Activated T-cell treated with anti-CD3 and anti-CD28 coated beads, Interleukin-2, amount 50 U/mL, for 4 hours (primary cell): ENCODE data around the gene ABLIM1. TPM values are rescaled to one million over a fixed set of nuclear protein-coding genes. Genes with fewer than 3 reads are reported as not detected.
A peak's percentile ranks its signal among the peaks of the same experiment; 100 is the strongest.

Experiments used
- ATAC-seq, 2 donors: fragments of 200-7000 bp; cut with Tn5 transposase; one replicate each; pipeline ENCODE4 v1.10.0; 2021
- DNase-seq: peaks from one replicate; pipeline ENCODE4 v3.0.0-alpha.2; 2020
- H3K27me3 Mint-ChIP-seq: one replicate; pipeline ENCODE4 v1.8.0; 2021; ENCODE audit warnings: low read depth, mixed read lengths
- H3K36me3 Mint-ChIP-seq: one replicate; pipeline ENCODE4 v1.8.0; 2022; ENCODE audit warnings: mixed read lengths; ENCODE audit not compliant: insufficient read depth
- H3K4me1 Mint-ChIP-seq: one replicate; pipeline ENCODE4 v1.8.0; 2021; ENCODE audit warnings: low read depth, mixed read lengths
- H3K4me3 Mint-ChIP-seq: one replicate; pipeline ENCODE4 v1.8.0; 2021; ENCODE audit warnings: mild to moderate bottlenecking, moderate library complexity, mixed read lengths
- H3K9me3 Mint-ChIP-seq: one replicate; pipeline ENCODE4 v1.8.0; 2021; ENCODE audit warnings: mixed read lengths
- total RNA-seq, 3 donors: library from RNA; stranded (reverse); gene quantifications; one replicate each; pipeline ENCODE4 v1.2.1, GENCODE V29; 2021

ABLIM1 gene
- total RNA-seq, 3 donors from 2014 or later, result 68.1 to 83.2 (median 76.2) TPM

DNA sequence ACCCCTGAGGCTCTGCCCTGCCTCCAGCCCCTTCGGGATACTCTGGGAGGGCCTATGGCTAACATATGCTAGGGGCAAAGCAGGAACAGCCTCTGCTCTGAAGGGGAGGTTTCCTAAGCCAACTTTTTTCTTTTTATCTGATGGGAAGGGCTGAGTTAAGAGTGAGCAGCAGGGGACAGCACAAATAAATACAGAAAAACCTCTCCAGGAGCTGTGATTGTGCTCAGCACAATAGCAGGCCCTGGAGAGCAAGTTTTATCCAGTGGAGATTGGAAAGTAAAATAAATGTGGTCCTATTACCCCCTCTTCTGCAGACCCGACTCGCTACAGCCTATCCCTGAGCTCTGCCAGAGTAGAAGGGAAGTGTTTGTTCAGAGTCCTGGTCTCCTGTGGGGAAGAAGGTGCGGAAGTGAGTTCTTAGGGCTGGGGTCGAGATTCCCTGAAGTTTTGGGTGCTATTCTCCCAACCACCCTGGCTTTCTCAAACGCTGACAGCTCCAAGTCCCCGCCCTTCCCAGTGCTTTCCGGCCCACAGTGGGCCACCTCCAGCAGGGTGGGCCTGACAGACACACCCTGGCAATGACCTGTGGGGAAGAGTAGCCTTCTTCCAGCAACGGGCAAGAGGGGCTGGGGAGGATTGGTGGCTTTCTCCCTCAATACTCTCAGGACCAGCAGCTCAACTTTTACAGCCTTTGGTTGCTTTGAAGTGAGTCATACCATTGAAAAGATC lies 230.8 kb downstream of the ABLIM1 start:
- Mint-ChIP-seq H3K36me3 (peaks cover 18% of the 10 kb centered on the region), H3K27me3 (no peaks in the 10 kb centered on the region)

DNA sequence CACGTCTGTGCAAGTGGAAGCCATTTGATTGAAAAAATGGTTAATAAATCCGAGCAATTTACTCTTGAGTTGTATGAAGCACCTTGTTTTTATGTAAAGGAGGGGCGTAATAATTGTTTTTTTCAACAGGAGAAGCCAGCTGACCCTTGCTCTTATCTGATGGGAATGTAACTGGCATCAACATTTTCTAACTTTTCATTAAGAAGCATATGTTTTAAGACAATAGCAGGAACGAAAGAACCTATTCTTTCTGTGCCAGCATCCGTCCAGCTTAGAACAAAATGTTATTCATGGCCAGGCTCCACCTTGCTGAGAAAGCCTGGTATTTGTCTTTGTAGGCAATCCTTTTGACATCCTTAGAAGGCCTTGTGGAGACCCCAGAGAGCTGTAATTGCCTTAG lies 231.6 kb downstream of the ABLIM1 start:
- Mint-ChIP-seq H3K4me1 (no peaks in the 10 kb centered on the region), H3K9me3 (no peaks in the 10 kb centered on the region), H3K4me3 (no peak overlapping the region), H3K27me3 (no peaks in the 10 kb centered on the region), H3K36me3 (peaks cover 13% of the 10 kb centered on the region)
- no peak for ATAC-seq
- no peak for DNase-seq

More for the DNA sequence above, 230.8 kb downstream of the ABLIM1 start:
- Mint-ChIP-seq H3K4me3 (no peak overlapping the region), H3K4me1 (no peaks in the 10 kb centered on the region), H3K9me3 (no peaks in the 10 kb centered on the region)
- DNase-seq (no peak), ATAC-seq (no peak)

DNA sequence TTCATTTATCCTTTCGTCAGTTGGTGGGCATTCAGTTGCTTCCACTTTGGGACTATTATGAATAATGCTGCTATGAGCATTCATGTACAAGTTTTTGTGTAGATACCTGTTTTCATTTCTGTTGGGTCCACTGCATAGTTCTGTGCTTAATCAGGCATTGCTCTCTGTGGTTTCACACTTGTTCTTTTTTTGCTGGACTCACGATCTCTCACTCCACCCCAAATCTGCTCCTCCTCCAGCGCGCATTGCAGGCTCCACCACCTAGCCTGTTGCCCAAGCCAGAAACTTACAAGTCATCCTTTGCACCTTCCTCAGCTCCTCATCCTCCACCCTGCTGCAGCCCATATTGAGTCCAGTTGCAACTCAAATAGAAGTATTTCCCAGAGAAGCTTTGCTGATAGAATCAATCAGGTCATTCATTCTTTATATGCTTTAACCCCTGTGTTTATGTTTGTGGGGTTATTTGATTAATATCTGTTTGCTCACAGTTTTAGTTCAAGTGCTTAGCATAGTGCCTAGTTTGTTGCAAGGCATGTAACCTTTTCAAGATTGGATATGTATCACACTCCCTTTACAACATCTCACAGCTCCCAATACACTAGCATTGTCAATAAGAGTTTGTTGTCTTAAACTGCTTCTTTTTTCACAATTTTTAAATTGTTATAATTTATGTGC lies 237.1 kb downstream of the ABLIM1 start:
- peaks cover 20% of the 10 kb centered on the region for H3K27me3 Mint-ChIP-seq
- ATAC-seq, result no peak
- no peak overlapping the region for H3K4me3 Mint-ChIP-seq
- H3K36me3 Mint-ChIP-seq, result no peaks in the 10 kb centered on the region
- DNase-seq, result no peak
- H3K9me3 Mint-ChIP-seq, result no peaks in the 10 kb centered on the region
- H3K4me1 Mint-ChIP-seq, result no peaks in the 10 kb centered on the region

DNA sequence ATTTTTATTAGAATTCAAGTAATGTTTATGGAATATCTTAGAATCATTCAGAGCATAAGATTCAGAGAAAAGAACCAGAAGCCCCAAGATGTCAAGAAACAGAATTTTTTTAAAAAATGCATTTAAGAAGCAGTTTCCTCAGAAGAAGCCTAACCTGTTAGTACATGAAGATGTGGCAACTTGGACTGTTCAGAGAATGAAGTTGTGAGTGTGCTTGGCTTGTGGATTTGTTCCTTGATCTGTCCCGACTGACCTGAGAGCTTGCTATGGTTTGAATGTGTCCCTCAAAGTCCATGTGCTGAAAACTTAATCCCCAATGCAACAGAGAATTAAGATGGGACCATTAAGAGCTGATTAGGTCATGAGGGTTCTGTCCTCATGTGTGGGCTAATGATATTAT lies 240.0 kb downstream of the ABLIM1 start:
- DNase-seq (no peak), ATAC-seq (no peak)
- Mint-ChIP-seq H3K4me3 (no peak overlapping the region), H3K27me3 (peaks cover 27% of the 10 kb centered on the region), H3K36me3 (no peaks in the 10 kb centered on the region), H3K4me1 (no peaks in the 10 kb centered on the region), H3K9me3 (no peaks in the 10 kb centered on the region)

DNA sequence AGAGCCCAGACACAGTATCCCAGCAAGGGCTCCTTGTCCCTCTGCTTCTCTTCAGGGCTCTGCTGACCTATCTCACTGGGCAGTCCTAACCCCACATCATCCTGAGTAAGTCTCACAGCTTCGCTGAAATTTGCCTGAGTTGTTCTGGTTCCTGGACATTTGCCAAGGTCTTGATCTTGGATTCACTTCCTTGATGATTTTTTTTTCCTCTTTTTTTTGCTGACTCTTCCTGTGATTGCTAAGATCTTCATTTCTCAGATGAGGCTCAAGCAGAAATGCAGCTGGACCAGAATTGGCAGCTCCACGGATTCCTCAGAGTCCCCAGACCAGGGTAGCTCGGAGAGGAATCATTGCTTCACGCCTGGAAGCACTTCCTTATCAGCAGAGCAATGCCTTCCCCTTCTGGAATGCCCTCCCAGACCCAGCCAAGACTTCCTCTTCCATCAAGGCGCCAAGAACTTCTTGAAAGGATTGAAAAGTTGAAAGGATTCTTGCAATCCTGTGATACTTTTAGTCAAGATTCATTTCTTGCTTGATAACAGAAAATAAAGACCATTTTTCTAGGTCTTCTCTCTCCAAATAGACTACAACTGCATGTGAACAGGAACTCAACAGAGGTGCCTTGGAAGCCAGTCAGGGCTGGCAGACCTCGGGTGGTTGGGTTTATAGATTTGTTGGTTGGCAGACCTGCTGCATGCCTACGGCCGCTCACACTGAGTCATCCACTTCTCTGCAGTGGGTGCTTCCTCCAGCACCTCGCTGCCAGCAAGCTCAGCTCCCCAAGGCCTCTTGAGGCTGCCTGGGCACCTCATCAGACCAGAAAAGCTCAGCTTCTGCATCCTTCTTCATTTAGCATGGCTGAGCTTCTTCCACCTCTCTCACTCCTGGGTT lies 244.9 kb downstream of the ABLIM1 start:
- H3K9me3 Mint-ChIP-seq, result no peaks in the 10 kb centered on the region
- H3K4me3 Mint-ChIP-seq, result no peak overlapping the region
- H3K27me3 Mint-ChIP-seq, result peaks cover 27% of the 10 kb centered on the region
- ATAC-seq, result no peak
- no peak for DNase-seq
- no peaks in the 10 kb centered on the region for H3K4me1 Mint-ChIP-seq
- no peaks in the 10 kb centered on the region for H3K36me3 Mint-ChIP-seq

DNA sequence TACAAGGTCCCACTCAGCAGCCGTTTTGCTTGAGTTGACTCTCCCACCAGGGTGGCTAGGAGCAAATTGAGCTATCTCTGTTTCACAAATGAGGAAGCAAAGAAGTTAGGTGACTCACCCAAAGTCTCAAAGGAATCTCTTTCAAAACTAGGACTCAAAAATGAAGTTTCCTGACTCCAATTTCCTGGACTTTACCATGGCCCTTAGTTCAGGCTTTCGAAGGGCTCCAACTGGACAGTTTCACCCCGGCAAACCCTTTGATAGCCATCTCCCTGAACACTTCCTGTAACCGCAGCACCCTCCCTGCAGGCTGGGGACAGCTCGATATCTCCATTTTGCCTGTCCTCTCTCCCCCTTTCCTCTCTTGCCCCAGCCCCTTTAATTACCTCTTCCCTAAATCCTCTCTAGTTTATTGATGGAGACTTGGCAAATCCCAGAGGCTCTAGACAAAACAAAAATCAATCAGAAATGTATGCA lies 249.1 kb downstream of the ABLIM1 start:
- no peaks in the 10 kb centered on the region for H3K36me3 Mint-ChIP-seq
- peaks cover 5% of the 10 kb centered on the region for H3K4me1 Mint-ChIP-seq
- ATAC-seq (no peak), DNase-seq (no peak)
- H3K9me3 Mint-ChIP-seq, result no peaks in the 10 kb centered on the region
- H3K27me3 Mint-ChIP-seq, result peaks cover 30% of the 10 kb centered on the region
- no peak overlapping the region for H3K4me3 Mint-ChIP-seq

DNA sequence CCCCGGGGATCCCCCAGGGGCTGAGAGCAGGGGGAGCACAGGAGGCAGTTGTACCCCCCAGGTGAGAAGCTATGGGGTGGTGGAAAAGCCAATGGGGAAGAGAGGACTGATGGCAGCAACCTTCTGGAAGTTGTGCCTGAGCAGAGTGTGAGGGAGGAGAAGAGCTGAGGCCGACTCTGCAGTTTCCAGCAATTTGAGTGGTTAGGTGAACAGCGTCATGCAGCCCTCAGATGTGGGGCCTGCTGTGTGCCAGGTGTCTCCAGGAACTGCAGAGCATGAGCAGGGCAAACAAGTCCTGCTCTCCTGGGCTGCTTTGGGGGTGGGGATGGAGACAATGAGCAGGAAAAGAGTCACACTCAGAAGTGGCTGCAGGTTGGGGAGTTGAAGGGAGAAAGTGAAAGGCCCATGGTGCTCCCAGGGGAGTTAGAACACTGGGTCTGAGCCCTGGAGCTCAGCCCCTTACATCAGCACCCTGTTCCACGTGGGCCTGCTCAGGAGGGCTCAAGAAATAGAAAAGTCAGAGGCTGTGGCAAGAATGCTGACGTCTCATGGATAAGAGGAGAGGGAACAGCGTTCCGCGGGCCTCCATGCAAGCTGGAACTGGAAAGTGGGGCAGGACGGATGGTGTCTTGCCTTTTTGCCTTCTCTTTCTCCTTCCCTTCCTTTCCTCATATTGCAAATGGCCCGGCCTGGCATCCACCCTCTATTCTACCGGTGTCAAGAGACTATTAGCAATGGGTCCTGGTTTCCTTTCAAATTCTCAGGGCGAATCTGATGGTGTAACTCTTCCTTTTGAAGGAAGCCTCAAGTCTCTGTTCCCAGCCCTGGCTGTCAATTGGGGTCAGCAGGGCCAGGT lies 249.7 kb downstream of the ABLIM1 start:
- H3K4me3 Mint-ChIP-seq, result no peak overlapping the region
- no peak for DNase-seq
- H3K27me3 Mint-ChIP-seq, result peaks cover 30% of the 10 kb centered on the region
- H3K4me1 Mint-ChIP-seq, result peaks cover 5% of the 10 kb centered on the region
- no peak for ATAC-seq
- H3K9me3 Mint-ChIP-seq, result no peaks in the 10 kb centered on the region
- no peaks in the 10 kb centered on the region for H3K36me3 Mint-ChIP-seq

DNA sequence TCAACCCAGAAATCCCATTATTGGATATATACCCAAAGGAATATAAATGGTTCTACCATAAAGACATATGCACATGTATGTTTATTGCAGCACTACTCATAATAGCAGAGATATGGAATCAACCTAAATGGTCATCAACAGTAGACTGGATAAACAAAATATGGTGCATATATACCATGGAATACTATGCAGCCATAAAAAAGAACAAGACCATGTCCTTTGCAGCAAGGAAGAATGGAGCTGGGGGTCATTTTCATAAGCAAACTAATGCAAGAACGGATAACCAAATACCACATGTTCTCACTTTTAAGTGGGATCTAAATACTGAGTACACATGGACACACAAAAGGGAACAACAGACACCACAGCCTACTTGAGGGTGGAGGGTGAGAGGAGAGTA lies 251.6 kb downstream of the ABLIM1 start:
- H3K36me3 Mint-ChIP-seq, result no peaks in the 10 kb centered on the region
- H3K4me3 Mint-ChIP-seq, result no peak overlapping the region
- H3K27me3 Mint-ChIP-seq, result peaks cover 43% of the 10 kb centered on the region
- ATAC-seq (no peak), DNase-seq (no peak)
- H3K4me1 Mint-ChIP-seq, result peaks cover 11% of the 10 kb centered on the region
- no peaks in the 10 kb centered on the region for H3K9me3 Mint-ChIP-seq

DNA sequence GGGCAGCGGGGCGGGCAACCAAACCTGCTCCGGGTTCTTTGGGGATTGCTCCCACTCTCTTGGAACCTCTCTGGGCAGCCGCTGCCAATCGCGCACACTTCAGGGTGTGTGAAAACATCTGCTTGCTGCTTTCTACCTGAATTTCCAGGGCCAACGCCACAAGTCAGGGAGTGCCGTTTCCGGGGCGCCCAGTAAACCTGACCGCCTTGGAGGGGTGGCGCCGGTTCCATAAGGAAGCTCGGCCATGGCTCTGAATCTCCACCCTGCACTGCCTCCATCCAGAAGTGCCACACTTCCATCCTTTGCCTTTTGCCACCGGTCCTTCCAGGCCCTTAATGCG lies 253.1 kb downstream of the ABLIM1 start:
- Mint-ChIP-seq H3K4me3 (no peak overlapping the region), H3K36me3 (no peaks in the 10 kb centered on the region), H3K9me3 (no peaks in the 10 kb centered on the region), H3K4me1 (peaks cover 11% of the 10 kb centered on the region), H3K27me3 (peaks cover 53% of the 10 kb centered on the region)
- DNase-seq, result no peak
- ATAC-seq, result no peak

DNA sequence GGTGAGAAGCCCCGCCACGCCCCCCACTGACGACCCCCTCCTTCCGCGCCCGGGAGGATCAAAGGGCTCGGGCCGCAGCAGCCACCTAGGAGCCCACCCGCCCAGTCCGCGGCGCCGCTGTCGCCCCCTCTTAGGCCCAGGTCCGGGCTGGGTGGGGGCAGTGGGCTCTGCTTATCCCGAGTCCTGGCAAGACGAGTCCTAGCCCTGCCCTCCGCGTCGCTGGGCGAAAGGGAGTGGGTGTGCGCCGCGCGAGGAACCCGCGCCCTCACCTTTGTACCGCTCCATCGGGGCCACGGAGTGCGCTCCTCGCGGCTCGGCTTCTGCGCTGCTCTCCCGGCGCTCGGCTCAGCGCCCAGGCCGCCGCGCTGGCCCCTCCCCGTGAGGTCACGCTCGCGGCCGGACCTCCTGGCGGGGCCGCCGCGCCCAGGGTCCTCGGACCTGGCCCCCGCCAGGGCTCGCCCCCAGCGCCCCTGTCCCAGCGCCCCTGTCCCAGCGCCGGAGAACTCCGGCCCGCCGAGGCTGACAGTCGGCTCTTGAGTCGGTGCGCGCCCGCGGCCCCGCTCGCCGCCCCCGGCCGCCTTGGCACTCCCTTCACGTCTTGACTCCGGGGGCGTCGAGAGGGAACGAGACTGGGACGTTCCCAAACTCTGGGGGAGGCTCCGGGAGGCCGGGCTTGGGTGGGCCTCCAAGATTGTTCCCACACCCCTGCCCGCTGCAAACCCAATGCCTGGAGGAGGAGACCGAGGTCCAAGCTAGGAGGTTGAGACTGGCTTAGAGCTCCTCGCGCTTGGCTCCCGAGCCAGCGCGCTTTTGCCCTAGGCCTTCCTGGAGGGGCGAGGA lies 253.7 kb downstream of the ABLIM1 start, which contains the start of gene AFAP1L2:
AFAP1L2 (minus strand) TSS at position 332 of the 840 bp plus-strand sequence; CDS start at position 285, 47 bp downstream.
- peaks cover 11% of the 10 kb centered on the region for H3K4me1 Mint-ChIP-seq
- peaks cover 58% of the 10 kb centered on the region for H3K27me3 Mint-ChIP-seq
- no peaks in the 10 kb centered on the region for H3K36me3 Mint-ChIP-seq
- ATAC-seq (peak; percentile 35 to 49), DNase-seq (no peak)
- no peaks in the 10 kb centered on the region for H3K9me3 Mint-ChIP-seq
- no peak within 1 kb of the TSS for H3K4me3 Mint-ChIP-seq

DNA sequence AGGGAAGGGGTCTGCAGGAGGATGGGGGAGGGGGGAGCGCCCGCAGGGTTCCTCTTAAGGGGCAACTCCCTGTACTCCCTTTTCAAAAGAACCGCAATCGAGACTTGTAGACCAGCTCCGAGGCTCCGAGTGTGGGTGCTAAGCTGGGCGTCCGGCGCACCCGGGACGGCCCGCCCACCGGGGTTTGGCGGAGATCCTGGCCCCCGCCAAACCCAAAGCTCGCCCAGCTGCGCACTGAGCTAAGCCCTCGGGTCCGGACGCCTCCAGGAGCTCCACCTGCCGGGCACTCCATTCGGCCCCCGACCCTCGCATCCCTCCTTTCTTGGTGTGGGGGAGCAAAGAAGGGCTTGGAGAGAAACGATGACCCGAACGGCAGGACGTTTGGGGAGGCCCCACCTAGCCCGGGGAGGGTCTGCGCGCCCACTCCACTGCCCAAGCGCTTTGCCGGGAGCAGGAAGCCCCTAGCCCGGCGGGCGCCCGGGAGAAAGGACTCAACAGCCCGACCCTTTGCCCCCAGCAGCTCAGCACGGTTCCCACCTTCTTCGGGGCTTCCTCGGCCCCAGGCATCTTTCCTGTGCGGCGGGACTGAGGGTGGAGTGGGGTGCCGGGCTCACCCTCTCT lies 254.4 kb downstream of the ABLIM1 start:
- DNase-seq (no peak), ATAC-seq (no peak)
- Mint-ChIP-seq H3K4me3 (no peak overlapping the region), H3K27me3 (peaks cover 62% of the 10 kb centered on the region), H3K36me3 (no peaks in the 10 kb centered on the region), H3K9me3 (no peaks in the 10 kb centered on the region), H3K4me1 (peaks cover 11% of the 10 kb centered on the region)

DNA sequence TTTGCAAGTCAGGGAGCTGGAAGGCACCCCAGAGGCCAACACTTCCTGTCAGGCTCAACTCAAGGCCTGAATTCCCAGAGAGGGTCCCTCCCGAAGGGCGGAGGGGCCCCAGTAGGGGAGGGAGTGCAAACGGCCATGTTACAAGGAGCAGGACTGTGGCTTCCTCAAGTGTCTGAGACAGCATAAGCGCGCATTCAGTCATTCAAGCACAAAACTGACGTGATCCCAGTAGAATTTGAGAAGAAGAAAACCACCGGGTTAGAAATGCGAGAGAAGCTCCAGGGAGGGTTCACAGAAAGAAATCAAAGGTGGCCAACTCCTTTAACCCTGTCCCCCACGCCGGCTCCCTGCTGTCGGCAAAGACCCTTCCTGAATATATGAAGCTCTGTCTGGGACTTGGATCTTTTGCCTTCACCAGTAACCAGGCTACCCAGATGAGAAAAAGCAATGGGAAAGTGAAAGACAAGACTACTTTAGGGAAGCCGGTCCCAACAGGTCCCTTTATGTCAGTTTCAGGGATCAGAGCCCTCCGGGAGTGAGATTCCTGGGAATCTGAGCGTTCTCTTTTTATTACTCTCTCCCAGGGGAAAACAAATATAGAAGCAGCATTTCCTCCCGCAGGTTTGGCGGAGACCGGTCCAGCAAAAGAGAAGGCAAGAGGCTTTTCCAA lies 255.1 kb downstream of the ABLIM1 start:
- peaks cover 66% of the 10 kb centered on the region for H3K27me3 Mint-ChIP-seq
- ATAC-seq (no peak), DNase-seq (no peak)
- H3K4me3 Mint-ChIP-seq, result no peak overlapping the region
- H3K36me3 Mint-ChIP-seq, result no peaks in the 10 kb centered on the region
- peaks cover 11% of the 10 kb centered on the region for H3K4me1 Mint-ChIP-seq
- no peaks in the 10 kb centered on the region for H3K9me3 Mint-ChIP-seq
